Hematopoietic multipotent progenitor cell treated with erythropoietin and hydrocortisone succinate and interleukin-3 and kit ligand, for 4 days (in vitro differentiated cells): ENCODE results near the gene PDILT.
"Not testable (repeated sequence)": the region's sequence is repeated elsewhere in the genome, so short reads cannot be mapped to it uniquely, and the experiment has no call there.

ENCODE experiments used
- DNase-seq: peaks from one replicate; pipeline ENCODE4 v3.0.0-alpha.2; 2015

The PDILT gene

DNA sequence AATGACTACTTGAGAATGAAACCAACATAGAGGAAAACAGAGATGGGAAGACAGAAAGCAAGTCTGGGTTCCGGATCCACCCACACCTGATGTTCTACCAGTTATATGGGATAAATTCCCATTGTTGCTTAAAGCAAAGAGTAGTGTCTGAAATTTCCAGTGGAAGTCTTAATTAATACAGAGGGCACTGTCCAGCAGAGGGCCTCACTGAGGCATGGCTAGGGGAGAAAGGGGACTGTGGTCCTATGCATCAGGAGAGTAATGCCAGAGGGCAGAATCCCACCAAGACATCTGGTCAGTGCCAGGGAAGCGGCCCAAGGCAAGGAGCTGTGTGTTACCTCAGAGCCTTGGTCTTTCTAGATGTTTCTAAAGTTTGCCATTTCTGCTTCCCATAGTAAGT is 44.5 kb downstream of the PDILT start:
- peak; percentile 15 for DNase-seq

DNA sequence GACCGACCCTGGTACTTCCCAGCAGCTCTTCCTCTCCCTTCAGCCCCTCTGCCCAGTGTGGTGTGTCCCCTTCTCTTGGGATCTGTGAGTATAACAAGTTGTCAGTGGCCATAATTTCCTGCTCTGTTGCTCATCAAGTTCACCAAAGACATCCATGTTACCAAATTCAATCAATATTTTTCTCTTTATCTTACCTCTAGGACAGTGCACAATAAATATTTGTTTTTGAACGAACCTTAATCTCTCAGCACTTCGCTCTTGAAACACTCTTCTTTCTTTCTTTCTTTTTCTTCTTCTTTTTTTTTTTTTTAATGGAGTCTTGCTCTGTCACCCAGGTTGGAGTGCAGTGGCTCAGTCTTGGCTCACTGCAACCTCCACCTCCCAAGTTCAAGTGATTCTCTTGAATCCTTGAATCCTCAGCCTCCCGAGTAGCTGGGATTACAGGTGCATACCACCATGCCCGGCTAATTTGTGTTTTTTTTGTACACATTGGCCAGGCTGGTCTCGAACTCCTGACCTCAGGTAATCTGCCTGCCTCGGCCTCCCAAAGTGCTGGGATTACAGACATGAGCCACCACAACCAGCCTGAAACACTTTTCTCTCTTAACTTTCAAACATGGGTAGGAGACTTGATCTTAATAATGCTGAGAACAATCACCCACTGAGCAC is 49.3 kb downstream of the PDILT start:
- no peak for DNase-seq

DNA sequence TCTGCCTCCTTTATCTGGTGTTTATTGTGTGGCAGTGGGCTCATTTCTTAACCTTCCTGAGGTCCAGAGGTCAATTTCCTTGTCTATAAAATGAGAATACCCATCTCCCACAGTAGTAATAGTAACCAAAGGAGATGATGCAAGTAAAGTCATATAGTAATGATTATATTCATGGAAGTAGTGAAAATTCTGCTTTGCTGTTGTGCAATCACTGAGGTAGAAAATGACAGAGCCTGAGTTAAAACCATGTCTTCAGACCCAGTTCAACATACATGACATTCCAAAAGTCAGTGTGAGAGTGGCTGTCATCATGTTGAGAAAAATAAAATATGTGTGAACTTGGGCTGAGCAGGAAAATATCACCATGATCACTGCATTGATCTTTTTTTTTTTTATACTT is 51.2 kb downstream of the PDILT start:
- DNase-seq: no peak

DNA sequence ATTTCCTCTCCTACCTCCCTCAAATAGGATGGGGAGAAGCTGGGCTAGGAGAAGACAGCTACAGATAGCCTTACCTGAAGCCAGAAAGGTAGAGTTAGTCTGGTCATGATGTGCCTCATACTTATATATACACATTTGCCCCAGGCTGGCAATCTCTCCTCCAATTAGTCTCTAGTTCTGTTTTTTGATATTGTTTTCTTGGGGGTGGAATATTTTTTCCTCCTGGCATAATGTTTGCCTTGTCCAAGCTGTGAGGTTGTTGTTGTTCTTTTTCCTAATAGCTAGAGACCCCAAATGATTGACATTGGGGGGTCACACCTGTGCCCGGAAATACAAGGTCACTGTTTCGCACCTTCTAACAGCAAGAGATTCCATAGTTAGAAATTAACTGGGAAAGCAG is 51.9 kb downstream of the PDILT start, which contains the start of gene UMOD:
UMOD (minus strand) TSS at position 101 of the 400 bp plus-strand sequence. CDS start 1,978 bp downstream, outside the sequence.
- no peak for DNase-seq

DNA sequence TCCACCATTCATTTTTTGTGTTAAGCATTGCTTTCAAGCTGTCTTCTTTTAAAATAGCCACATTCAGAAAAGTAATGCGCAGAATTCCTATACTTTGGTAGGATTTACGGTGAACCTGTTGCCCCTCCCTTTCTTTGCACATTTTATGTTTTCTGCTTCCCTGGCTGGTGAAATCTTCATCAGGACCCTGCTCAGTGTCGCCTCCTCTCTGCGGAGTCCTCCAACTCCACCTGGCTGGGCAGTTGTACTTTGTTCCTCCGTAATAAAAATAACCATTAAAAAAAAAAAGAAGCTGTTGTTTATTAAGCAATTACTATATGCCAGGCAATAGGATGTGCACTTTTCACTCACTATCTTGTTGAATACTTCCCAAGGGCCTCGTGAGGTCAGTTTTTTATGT is 54.9 kb downstream of the PDILT start:
- DNase-seq: no peak

DNA sequence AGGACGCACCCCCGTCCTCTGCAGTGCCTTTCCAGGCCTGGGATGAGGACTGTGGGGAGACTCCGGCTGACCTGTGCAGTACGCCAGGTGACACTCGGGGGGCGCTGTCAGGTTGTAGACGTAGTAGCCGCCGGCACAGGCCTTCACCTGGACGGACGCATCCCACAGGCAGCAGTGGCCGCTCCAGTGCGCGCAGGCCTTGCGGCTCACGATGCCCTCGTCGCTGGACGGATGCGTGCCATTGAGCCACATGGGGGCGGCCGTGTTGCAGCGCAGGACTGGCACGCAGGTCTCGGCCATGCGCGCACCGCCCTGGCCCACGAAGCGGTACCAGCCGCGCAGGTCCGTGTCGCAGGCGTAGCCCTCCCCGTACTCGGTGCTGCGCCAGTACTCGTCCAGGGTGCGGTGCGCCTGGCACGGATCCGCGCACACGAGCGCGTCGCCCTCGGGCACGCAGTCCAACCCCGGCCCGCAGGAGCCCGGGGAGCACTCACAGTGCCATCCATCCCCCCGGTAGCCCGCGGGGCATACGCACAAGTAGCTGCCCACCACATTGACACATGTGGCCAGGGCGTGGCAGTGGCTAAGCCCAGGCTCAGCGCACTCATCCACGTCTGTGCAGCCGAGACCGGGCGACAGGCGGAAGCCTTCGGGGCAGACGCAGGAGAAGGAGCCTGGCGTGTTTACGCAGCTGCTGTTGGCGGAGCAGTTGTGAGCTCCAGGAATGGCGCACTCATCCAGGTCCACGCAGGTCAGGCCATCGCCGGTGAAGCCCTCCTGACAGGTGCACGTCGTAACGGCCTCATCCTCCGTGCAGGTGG is 56.0 kb downstream of the PDILT start:
- peak; percentile 15 for DNase-seq

DNA sequence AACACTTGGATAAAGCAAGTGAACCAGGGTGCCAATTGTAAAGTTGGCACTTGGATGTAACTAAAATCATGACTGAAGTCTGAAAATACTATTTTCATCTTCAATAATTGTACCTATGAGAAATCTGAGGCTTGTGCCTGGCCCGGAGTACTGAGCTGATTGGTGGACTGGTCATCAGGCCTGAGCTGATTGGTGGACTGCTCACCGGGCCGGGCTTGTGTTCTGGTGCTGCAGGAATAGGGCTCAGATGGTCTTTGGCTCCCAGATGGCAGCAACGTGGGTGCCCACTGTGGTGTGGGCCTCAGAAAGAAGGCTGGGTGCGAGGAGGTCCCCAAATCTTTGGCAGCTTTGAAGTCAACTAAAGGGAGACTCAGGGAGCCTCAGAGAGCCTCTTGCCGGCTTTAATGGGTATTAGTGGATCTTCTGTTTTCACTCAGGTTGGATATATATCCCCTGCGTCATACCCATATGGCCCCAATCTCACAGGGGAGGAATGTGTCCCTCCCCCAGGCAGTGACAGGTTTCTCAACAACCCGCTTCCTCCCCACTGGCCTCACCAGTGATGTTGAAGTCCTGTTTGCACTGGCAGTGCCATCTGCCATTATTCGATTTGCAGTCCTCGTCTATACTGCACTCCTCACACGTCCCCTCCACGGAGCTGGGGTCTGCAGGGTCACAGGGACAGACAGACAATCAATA is 56.7 kb downstream of the PDILT start:
- DNase-seq: no peak

DNA sequence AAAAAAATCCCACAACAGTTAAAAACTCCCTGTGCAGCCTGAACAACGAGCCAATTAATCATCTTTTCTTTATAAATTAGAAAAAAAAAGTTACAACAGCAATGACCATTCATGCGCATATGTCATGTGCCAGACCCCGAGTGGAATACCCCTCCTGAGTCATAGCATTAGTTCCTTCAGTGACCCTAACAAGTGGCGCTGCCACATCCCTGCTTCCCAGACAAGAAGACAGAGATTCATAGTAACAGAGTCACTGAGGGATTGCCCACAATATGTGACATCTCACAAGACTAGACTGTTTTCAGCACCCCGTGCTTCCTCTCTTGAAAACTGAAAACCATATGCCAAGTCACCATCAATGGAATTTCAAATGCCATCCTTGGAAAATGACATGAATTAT is 59.9 kb downstream of the PDILT start:
- no peak for DNase-seq

DNA sequence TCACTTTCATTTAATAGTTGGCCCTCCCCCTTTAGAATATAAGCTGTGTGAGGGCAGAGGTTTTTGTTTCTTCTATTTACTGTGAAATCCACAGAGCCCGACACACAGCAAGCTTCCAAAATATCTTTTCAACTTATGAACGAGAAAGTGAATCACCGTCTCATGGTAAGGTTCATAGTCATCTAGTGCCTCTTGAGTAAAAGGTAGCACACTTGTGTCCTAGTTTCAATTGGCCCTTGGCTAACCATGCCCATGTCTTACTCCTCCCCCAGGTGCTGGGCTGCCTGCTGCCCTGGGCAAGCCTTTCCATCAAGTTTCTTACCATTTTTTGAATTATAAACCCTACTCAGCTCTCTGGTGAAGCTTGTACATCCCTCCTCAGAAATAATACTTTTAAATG is 64.8 kb downstream of the PDILT start:
- no peak for DNase-seq

DNA sequence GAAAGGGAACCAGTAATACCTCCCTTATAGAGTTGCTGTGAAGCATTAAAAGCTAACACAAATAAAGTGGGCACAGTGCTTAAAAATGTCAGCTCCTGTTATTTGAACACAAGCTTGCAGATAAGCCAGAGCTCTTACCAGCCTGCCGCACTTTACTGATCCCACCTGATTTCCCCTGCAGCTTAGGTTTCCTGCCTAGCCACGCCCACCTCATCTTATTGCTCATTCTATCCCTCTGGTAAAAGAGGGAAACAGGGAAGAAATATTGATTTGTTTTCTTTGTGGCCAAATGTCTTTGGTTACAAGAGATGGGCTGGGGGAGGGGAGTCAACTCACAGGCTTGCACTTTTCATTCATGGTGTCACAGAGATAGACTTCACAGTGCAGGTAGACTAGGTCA is 67.6 kb downstream of the PDILT start:
- no peak for DNase-seq

DNA sequence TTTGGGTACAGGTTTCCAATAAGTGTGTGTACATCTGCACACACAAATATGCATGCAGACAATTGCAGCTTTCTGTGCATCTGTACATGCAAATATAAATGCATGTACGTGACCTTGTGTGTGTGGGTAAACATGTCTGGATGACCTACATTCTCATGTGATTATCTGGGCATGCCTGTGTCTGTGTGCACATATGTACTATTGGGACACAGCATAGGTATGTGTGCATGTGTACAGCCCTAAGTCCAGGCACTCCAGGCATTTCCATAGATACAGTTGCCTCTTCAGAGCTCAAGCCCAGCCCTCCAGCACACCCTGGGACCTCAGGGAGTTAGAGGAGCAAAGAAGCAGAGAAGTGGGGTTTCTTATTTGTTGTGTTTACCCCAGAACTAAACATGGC is 70.1 kb downstream of the PDILT start:
- no peak for DNase-seq

DNA sequence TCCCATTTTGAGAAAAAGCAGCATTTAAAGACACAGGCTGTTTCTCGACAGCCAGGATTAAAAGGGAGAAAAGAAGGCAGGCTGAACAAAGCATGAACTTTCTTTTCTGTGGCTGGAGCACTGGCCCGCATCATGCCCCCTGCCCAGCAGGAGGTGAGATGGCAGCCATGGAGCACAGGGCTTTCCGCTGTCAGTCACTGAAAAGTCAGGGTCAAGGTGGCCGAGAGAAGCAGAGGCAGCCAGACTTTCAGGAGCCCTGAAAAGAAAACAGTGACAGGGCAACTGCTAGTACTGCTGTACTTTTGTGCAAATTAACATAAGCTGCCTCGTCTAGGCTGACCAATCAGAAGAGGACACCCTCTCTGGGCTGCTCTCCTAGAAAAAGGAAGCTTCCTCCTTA is 71.4 kb downstream of the PDILT start:
- no peak for DNase-seq

DNA sequence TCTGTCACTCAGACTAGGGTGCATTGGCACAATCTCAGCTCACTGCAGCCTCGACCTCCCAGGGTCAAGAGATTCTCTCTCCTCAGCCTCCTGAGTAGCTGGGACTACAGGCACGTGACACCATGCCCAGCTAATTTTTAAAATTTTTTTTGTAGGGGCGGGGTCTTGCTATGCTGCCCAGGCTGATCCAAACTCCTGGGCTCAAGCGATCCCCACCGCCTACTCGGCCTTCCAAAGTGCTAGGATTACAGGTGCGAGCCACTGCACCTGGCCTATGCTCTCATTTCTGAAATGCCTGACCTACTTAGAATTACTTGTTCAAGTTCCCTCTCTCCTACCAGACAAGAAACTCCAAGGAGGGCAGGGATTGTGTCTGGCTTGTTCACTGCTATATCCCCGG is 72.1 kb downstream of the PDILT start:
- DNase-seq: no peak

DNA sequence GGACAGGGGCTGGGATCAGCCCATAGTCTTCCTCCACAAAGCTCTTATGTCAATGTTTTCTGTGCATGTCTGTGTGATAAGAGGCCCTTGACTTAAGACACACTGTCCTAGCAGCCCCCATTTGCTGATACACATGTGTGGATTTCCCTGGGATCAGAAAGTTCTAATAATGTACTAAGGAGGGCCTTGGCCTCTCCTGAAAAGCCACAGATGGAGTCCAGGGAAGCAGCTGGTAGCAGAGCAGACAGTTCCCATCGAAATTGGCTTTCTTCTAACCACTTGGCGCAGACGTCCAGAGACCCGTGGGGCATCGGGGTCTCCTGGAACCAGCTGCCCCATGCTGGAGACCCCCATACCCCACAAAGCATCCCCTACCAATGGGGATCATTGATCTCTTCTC is 72.9 kb downstream of the PDILT start:
- DNase-seq: no peak

DNA sequence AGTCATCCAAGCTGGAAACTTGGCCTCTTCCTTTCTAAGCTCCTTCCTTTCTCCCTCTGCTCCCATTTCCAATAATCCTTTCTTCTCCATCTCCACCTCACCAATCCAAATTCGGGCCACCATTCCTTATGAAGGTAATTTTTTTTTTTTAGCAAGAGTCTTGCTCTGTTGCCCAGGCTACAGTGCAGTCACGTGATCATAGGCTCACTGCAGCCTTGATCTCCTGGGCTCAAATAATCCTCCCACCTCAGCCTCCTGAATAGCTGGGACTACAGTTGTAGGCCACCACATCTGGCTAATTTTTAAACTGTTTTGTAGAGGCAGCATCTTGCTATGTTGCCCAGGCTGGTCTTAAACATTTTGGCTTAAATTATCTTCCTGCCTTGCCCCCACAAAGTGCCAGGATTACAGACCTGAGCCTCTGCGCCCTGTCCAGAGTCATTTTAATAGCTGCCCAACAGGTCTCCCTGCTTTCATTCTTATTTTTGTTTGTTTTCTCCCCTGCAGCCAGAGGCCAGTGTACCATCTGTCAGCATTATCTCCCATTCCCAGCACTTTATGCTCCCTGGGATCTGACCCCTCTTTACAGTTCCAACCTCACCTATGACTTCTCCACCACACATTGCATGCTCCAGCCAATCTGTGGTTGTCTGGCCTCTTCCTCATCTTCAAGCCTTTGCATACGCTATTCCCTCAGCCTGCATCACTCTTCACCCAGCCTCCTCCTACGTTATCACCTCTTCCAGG is 75.0 kb downstream of the PDILT start:
- no peak for DNase-seq

DNA sequence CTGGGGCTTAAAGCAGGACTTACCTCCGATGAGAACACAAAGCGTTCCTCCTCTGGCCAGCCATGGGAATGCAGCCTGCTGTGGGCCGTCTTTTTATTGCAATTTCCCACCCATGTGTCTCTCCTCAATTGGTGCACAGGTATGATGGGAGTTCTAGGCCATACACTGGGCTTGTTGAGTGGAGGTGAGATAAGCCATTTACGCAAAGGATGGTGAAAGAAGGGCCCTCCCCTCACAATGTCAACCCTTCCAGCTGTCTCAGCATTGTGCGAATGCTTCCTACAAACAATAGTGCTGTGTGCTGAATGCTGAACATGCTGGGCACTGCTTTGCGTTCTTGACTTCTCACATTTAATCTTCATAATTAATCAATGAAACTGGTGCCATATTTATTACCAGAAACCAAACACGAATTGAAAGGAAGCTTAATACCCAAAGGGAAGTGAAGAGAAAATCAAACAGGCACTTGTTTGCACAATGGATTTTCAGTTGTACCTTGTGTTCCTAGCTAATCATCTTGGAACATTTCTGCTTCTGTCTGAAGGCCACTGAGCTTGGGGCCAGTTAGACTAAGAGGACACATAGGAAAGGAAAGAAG is 77.0 kb downstream of the PDILT start, which contains the start of gene GP2:
GP2 (minus strand) TSS at position 70 of the 598 bp plus-strand sequence. CDS start 1,082 bp downstream, outside the sequence.
- no peak for DNase-seq

DNA sequence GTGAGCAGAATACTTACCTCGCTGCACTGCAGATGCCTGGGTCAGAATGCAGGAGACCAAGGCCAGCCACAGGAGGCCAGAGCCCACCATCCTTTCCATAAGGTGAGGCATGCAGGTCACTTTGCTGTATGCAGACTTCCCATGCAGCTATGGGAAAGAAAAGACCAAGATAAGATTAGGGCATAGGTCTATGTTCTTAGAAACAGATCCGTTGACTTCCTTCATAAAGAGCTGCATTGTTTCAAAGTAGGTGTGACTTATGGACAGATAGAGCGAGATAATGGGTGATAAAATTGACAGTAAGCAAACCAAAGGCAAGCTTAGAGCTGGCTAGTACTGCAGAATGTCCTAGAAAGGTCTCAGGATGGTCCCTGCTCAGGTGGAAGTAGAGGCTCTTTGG is 78.2 kb downstream of the PDILT start:
- no peak for DNase-seq

DNA sequence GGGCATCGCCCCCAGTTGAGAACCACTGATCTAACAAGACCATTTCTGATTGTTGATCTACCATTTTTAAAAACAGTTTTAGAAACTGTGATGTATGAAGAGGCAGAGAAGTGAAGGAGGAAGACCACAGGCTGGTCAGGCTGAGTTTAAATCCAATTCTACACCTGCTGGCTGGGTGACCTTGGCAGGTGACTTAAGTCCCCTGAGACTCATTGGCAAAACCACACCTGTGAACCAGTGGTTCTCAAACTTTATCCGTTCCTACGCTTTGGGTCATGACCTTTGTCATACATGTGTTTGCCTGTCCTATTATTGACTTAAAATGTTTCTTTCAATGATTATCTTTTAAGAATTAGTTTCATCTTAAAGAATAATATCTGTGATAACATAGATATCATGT is 79.5 kb downstream of the PDILT start:
- DNase-seq: no peak

DNA sequence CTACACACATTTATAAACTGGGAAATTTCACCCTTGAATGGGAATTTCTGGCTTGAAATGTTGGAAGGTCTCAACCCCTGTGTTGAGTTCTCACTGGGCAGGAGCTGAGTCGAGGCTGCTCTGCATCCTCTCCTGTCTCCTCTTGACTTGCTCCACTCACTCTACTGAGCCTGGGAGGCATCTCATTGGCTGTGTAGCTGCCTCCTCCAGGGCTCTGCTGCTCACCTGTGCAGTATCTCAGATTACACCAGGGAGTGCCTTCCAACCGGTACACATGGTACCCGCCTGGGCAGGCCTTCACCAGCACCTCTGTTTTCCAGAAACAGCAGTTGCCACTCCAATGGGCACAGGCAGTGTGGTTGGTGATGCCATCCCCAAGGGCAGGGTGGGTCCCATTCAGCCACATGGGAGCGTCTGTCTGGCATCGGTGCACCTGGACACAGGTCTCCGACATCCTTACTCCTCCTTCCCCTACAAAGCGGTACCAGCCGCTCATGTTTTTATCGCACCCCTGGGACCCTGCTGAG is 80.9 kb downstream of the PDILT start:
- no peak for DNase-seq

DNA sequence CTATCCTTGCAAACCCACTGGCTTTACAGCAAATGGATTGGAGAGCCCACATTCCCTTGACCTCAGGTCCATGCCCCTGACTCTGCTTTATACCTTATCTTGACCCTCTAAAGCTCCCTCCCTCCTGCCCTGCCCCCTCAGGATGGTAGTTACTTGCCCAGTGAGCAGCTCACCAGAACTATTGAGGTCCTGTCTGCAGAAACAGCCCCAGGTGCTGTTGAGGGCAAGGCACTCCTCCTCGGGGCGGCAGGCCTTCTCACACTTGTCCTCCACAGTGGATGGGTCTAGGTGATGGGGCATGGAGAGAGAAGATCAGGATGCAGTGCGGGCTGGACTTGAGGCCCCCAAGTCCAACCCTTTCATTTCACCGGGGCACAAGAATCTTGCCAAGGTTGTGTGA is 81.8 kb downstream of the PDILT start:
- DNase-seq: no peak

DNA sequence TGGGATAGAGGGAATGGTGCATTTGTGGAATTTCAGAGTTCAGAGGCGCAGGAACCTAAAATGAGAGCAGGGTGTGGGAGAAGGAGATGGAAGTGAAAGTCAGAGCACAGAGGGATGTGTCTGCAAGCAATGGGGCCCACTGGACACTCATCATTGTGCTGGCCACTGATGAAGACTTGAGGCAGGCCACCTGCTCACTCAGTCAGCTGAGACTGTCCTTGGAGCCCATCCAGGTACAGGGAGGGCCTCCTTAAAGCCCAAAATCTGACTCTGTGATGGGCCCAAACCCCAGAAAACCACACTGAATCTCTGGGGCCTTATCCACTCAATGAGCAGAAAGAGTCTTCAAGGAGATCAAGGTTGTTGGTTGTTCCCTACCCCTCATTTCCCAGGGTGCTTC is 82.9 kb downstream of the PDILT start:
- DNase-seq: no peak

DNA sequence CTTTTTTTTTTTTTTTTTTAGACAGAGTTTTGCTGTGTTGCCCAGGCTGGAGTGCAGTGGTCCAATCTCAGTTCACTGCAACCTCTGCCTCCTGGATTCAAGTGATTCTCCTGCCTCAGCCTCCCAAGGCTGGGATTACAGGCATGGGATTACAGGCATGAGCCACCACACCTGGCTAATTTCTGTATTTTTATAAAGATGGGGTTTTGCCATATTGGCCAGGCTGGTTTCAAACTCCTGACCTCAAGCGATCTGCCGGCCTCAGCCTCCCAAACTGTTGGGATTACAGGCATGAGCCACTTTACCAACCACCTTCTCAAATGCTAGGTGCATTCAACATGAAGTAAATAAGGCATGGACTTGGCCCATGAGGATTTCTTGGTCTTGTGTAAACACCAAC is 83.5 kb downstream of the PDILT start:
- DNase-seq: not testable (repeated sequence)
